ENCODE measurements around the gene GPN1. TPM values are rescaled to one million over a fixed set of nuclear protein-coding genes. Genes with fewer than 3 reads are reported as not detected.
A peak's percentile ranks its signal among the peaks of the same experiment; 100 is the strongest.
"Not testable (repeated sequence)": the region's sequence is repeated elsewhere in the genome, so short reads cannot be mapped to it uniquely, and the experiment has no call there.

The GPN1 gene
- total RNA-seq, 1 donor from 2014 or later: 63.9 TPM

DNA sequence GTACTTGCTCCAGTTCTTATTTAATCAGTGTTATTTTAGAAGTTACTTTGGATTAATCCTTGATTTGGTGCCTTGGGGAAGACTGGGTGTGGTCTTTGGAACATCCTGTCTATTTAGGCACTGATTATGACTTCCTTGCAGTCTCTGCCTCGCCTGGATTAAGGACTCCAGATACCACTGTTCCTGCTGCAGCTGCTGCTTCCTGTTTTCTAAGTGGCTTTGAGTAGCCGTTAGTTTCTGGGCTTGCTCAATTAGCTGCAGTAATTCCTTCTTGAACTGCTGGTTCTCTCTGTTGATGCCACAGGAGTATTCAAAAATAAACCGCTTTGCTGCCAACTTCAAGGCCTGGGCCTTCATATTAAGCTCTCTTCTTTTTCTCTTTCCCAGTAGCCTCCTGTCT lies 1.9 kb upstream of the GPN1 start:
- not testable (repeated sequence) for H3K9me3 Mint-ChIP-seq (ENCODE audit: unreplicated experiment); H3K27me3 ChIP-seq (ENCODE audit: insufficient read depth, low read length); H3K4me3 ChIP-seq (ENCODE audit: insufficient read depth, low read depth, low read length); H3K27ac Mint-ChIP-seq (ENCODE audit: unreplicated experiment); H3K27me3 Mint-ChIP-seq (ENCODE audit: low read depth, unreplicated experiment); H3K4me2 ChIP-seq (ENCODE audit: low read length); H2AFZ ChIP-seq (ENCODE audit: low read depth, low read length); DNase-seq (ENCODE audit: low read depth); FAIRE-seq; H4K20me1 ChIP-seq (ENCODE audit: insufficient read depth, low read length); H3K9me3 ChIP-seq (ENCODE audit: insufficient read depth, low read depth, low read length); H3K4me3 Mint-ChIP-seq (ENCODE audit: unreplicated experiment)
- Histone ChIP-seq H3K9ac (ENCODE audit: low read length) (peak overlapping the region; percentile 98), H3K36me3 (ENCODE audit: insufficient read depth, low read length) (peaks cover 20% of the 10 kb centered on the region), H3K4me1 (ENCODE audit: insufficient read depth, low read length) (peaks cover 47% of the 10 kb centered on the region), H3K79me2 (ENCODE audit: insufficient read depth, low read length) (peaks cover 30% of the 10 kb centered on the region), H3K27ac (ENCODE audit: low read depth, low read length) (peak overlapping the region; percentile 98)
- H3K36me3 Mint-ChIP-seq (ENCODE audit: low read depth, unreplicated experiment): peaks cover 20% of the 10 kb centered on the region
- H3K4me1 Mint-ChIP-seq (ENCODE audit: low read depth, unreplicated experiment): peaks cover 37% of the 10 kb centered on the region

GRCh38 chr2:27627963-27628766 lies 685 bp upstream of the GPN1 start:
- Histone ChIP-seq H3K79me2 (ENCODE audit: insufficient read depth, low read length) (peaks cover 42% of the 10 kb centered on the region), H3K4me3 (ENCODE audit: insufficient read depth, low read depth, low read length) (peak overlapping the region; percentile 97), H3K36me3 (ENCODE audit: insufficient read depth, low read length) (peaks cover 29% of the 10 kb centered on the region), H2AFZ (ENCODE audit: low read depth, low read length) (no peak overlapping the region), H3K9ac (ENCODE audit: low read length) (peak overlapping the region; percentile 98), H3K4me2 (ENCODE audit: low read length) (peak overlapping the region; percentile 94), H3K9me3 (ENCODE audit: insufficient read depth, low read depth, low read length) (no peaks in the 10 kb centered on the region), H4K20me1 (ENCODE audit: insufficient read depth, low read length) (no peaks in the 10 kb centered on the region), H3K4me1 (ENCODE audit: insufficient read depth, low read length) (peaks cover 35% of the 10 kb centered on the region), H3K27me3 (ENCODE audit: insufficient read depth, low read length) (no peaks in the 10 kb centered on the region), H3K27ac (ENCODE audit: low read depth, low read length) (peak overlapping the region; percentile 98)
- TF ChIP-seq CTCF (IDR thresholded peaks at IDR 0.05; ENCODE audit: insufficient read depth, low read depth, low read length): no peak
- Mint-ChIP-seq H3K36me3 (ENCODE audit: low read depth, unreplicated experiment) (peaks cover 17% of the 10 kb centered on the region), H3K4me3 (ENCODE audit: unreplicated experiment) (no peak overlapping the region), H3K4me1 (ENCODE audit: low read depth, unreplicated experiment) (peaks cover 29% of the 10 kb centered on the region), H3K9me3 (ENCODE audit: unreplicated experiment) (no peaks in the 10 kb centered on the region), H3K27me3 (ENCODE audit: low read depth, unreplicated experiment) (no peaks in the 10 kb centered on the region), H3K27ac (ENCODE audit: unreplicated experiment) (no peak overlapping the region)
- peak; percentile 99 for DNase-seq (ENCODE audit: low read depth)
- no peak for FAIRE-seq

DNA sequence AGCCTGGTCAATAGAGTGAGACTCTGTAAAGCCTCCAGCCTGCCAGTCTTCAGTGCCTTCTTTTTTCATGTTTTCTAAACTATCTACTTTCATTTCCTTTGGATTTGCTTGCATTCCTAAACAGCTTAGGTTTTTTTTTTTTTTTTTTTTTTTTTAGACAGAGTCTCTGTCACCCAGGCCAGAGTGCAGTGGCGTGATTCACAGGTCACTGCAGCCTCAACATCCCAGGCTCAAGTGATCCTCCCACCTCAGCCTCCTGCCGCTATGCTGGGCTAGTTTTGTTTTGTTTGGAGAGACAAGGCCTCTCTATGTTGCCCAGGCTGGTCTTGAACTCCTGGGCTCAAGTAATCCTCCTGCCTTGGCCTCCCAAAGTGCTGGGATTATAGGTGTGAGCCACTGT lies 1.4 kb downstream of the GPN1 start:
- peaks cover 43% of the 10 kb centered on the region for H3K79me2 ChIP-seq (ENCODE audit: insufficient read depth, low read length)
- H3K27me3 Mint-ChIP-seq (ENCODE audit: low read depth, unreplicated experiment); H3K4me3 ChIP-seq (ENCODE audit: insufficient read depth, low read depth, low read length); H3K27ac Mint-ChIP-seq (ENCODE audit: unreplicated experiment); H3K27me3 ChIP-seq (ENCODE audit: insufficient read depth, low read length); FAIRE-seq; H3K9me3 Mint-ChIP-seq (ENCODE audit: unreplicated experiment); DNase-seq (ENCODE audit: low read depth); H3K9me3 ChIP-seq (ENCODE audit: insufficient read depth, low read depth, low read length); H3K27ac ChIP-seq (ENCODE audit: low read depth, low read length); H4K20me1 ChIP-seq (ENCODE audit: insufficient read depth, low read length); H2AFZ ChIP-seq (ENCODE audit: low read depth, low read length); H3K4me3 Mint-ChIP-seq (ENCODE audit: unreplicated experiment): not testable (repeated sequence)
- H3K36me3 ChIP-seq (ENCODE audit: insufficient read depth, low read length): peaks cover 36% of the 10 kb centered on the region
- peak overlapping the region; percentile 94 for H3K4me2 ChIP-seq (ENCODE audit: low read length)
- H3K9ac ChIP-seq (ENCODE audit: low read length): peak overlapping the region; percentile 19
- H3K36me3 Mint-ChIP-seq (ENCODE audit: low read depth, unreplicated experiment): peaks cover 20% of the 10 kb centered on the region
- H3K4me1 ChIP-seq (ENCODE audit: insufficient read depth, low read length): peaks cover 27% of the 10 kb centered on the region
- peaks cover 29% of the 10 kb centered on the region for H3K4me1 Mint-ChIP-seq (ENCODE audit: low read depth, unreplicated experiment)
